ENCODE data around the gene TGFBR3L.

The TGFBR3L gene

GRCh38 chr19:7904074-7905020 is 10.3 kb upstream of the TGFBR3L start:
- no peak for DNase-seq (ENCODE audit: low spot score)

GRCh38 chr19:7905268-7905667 is 9.4 kb upstream of the TGFBR3L start:
- no peak for DNase-seq (ENCODE audit: low spot score)

- DNase-seq (ENCODE audit: low spot score), result no peak
Measured at GRCh38 chr19:7905859-7906258, 8.8 kb upstream of the TGFBR3L start.

- no peak for DNase-seq (ENCODE audit: low spot score)
Measured at GRCh38 chr19:7907122-7907521, 7.5 kb upstream of the TGFBR3L start.

GRCh38 chr19:7907544-7907943 is 7.1 kb upstream of the TGFBR3L start:
- DNase-seq (ENCODE audit: low spot score), result no peak

- no peak for DNase-seq (ENCODE audit: low spot score)
Measured at GRCh38 chr19:7908078-7908699, 6.4 kb upstream of the TGFBR3L start.

GRCh38 chr19:7908742-7909461 is 5.7 kb upstream of the TGFBR3L start:
- no peak for DNase-seq (ENCODE audit: low spot score)

- DNase-seq (ENCODE audit: low spot score), result no peak
Measured at GRCh38 chr19:7909471-7910067, 5.1 kb upstream of the TGFBR3L start.

GRCh38 chr19:7910321-7911161 is 4.1 kb upstream of the TGFBR3L start:
- no peak for DNase-seq (ENCODE audit: low spot score)

GRCh38 chr19:7911508-7912143 is 3.0 kb upstream of the TGFBR3L start:
- no peak for DNase-seq (ENCODE audit: low spot score)

- DNase-seq (ENCODE audit: low spot score), result no peak
Measured at GRCh38 chr19:7912144-7912696, 2.4 kb upstream of the TGFBR3L start.

- DNase-seq (ENCODE audit: low spot score), result no peak
Measured at GRCh38 chr19:7912697-7913564, 1.7 kb upstream of the TGFBR3L start.

- no peak for DNase-seq (ENCODE audit: low spot score)
Measured at GRCh38 chr19:7913652-7914051, 978 bp upstream of the TGFBR3L start.

GRCh38 chr19:7914099-7914498 is 531 bp upstream of the TGFBR3L start:
- no peak for DNase-seq (ENCODE audit: low spot score)

GRCh38 chr19:7915250-7916102 is 846 bp downstream of the TGFBR3L start:
- no peak for DNase-seq (ENCODE audit: low spot score)

- no peak for DNase-seq (ENCODE audit: low spot score)
Measured at GRCh38 chr19:7916103-7916954, 1.7 kb downstream of the TGFBR3L start.

GRCh38 chr19:7916955-7917266 is 2.3 kb downstream of the TGFBR3L start:
- no peak for DNase-seq (ENCODE audit: low spot score)
